HFFc6 (cell line): ENCODE measurements around the gene TCIRG1. TPM values are rescaled to one million over a fixed set of nuclear protein-coding genes. Genes with fewer than 3 reads are reported as not detected.

Source experiments
- DNase-seq: peaks from one replicate; pipeline ENCODE4 v3.0.0-alpha.2; 2018
- H3K27ac Mint-ChIP-seq: 2 replicates; pipeline ENCODE4 v1.8.0; 2020; ENCODE audit warnings: mild to moderate bottlenecking, mixed read lengths
- H3K27me3 Mint-ChIP-seq: 2 replicates; pipeline ENCODE4 v1.8.0; 2021; ENCODE audit warnings: mild to moderate bottlenecking, moderate library complexity, mixed read lengths; ENCODE audit not compliant: insufficient read depth
- H3K36me3 Mint-ChIP-seq: 2 replicates; pipeline ENCODE4 v1.8.0; 2021; ENCODE audit warnings: low read depth, mixed read lengths
- H3K4me1 Mint-ChIP-seq: 2 replicates; pipeline ENCODE4 v1.8.0; 2020; ENCODE audit warnings: low read depth, mixed read lengths
- H3K4me3 Mint-ChIP-seq: 2 replicates; pipeline ENCODE4 v1.8.0; 2020; ENCODE audit warnings: mild to moderate bottlenecking, moderate library complexity, mixed read lengths
- H3K9me3 Mint-ChIP-seq: 2 replicates; pipeline ENCODE4 v1.8.0; 2020; ENCODE audit warnings: mild to moderate bottlenecking, mixed read lengths
- total RNA-seq, 6 experiments: library from RNA; stranded (reverse); fragmentation: NEBNext Ultra II Directional; extraction: Animal tissue kit (Norgen Biotek cat#: 25700); gene quantifications; 2 replicates in 1 of 6; 3 replicates in 5 of 6; pipeline ENCODE4 v1.2.3, GENCODE V29; 2021
- TF ChIP-seq, protein P1 (sequence below): fragments of 200-600 bp; sonication (generic); IDR thresholded peaks from 2 replicates; pipeline ENCODE4 v1.5.0; 2021; ENCODE audit warnings: antibody characterized with exemption, mild to moderate bottlenecking

The TCIRG1 gene
- total RNA-seq, 6 experiments from 2014 or later = 113 to 150 (median 131) TPM

GRCh38 chr11:68013611-68014156, 25.1 kb upstream of the TCIRG1 start:
- no peaks in the 10 kb centered on the region for H3K9me3 Mint-ChIP-seq
- peaks cover 12% of the 10 kb centered on the region for H3K27me3 Mint-ChIP-seq
- TF ChIP-seq, protein P1, sequence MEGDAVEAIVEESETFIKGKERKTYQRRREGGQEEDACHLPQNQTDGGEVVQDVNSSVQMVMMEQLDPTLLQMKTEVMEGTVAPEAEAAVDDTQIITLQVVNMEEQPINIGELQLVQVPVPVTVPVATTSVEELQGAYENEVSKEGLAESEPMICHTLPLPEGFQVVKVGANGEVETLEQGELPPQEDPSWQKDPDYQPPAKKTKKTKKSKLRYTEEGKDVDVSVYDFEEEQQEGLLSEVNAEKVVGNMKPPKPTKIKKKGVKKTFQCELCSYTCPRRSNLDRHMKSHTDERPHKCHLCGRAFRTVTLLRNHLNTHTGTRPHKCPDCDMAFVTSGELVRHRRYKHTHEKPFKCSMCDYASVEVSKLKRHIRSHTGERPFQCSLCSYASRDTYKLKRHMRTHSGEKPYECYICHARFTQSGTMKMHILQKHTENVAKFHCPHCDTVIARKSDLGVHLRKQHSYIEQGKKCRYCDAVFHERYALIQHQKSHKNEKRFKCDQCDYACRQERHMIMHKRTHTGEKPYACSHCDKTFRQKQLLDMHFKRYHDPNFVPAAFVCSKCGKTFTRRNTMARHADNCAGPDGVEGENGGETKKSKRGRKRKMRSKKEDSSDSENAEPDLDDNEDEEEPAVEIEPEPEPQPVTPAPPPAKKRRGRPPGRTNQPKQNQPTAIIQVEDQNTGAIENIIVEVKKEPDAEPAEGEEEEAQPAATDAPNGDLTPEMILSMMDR = no peak
- DNase-seq = no peak
- peak overlapping the region; percentile 97 for H3K27ac Mint-ChIP-seq
- H3K4me3 Mint-ChIP-seq = peak overlapping the region; percentile 78
- H3K36me3 Mint-ChIP-seq = peaks cover 5% of the 10 kb centered on the region
- peaks cover 77% of the 10 kb centered on the region for H3K4me1 Mint-ChIP-seq

DNA sequence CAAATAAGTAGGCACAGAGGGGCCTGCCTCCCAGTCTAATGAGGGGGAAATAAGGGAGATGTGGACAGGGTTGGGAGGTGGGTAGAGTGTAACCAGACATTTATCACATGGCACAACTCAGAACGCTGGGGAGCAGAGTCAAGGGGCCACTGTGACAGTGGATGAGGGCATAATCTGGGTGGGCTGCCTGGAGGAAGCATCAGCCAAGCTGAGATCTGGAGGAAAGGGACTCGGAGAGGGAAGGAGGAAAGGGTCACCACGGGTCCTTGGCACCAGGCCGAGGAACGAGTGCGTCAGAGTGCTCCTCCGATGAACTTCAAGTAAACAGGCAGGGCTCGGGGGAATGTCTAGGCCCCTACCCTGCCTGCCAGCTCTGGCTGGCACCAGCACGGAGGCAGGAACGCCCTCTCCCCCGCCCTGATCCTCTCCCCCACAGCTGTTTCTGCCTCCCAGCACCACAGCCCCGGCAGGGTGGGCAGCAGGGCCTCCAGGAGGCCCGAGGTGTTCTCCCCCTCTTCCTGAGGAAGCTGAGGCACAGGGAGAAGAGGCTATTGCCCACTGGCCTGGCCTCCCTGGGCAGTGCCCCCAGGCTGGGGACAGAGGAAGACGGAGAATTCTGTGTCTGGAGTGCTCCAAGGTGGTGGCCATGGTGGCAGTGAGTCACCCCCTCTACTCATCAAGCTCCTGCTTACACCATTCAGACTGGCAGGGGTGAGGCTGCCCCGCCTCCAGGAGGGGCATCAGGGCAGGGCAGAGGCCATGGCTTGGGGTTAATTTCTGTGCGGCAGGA, 24.5 kb upstream of the TCIRG1 start:
- TF ChIP-seq, protein P1 = no peak
- Mint-ChIP-seq H3K27me3 (peaks cover 16% of the 10 kb centered on the region), H3K4me3 (peak overlapping the region; percentile 78), H3K36me3 (peaks cover 5% of the 10 kb centered on the region), H3K4me1 (peaks cover 71% of the 10 kb centered on the region), H3K27ac (peak overlapping the region; percentile 97), H3K9me3 (no peaks in the 10 kb centered on the region)
- DNase-seq = peak; percentile 53

DNA sequence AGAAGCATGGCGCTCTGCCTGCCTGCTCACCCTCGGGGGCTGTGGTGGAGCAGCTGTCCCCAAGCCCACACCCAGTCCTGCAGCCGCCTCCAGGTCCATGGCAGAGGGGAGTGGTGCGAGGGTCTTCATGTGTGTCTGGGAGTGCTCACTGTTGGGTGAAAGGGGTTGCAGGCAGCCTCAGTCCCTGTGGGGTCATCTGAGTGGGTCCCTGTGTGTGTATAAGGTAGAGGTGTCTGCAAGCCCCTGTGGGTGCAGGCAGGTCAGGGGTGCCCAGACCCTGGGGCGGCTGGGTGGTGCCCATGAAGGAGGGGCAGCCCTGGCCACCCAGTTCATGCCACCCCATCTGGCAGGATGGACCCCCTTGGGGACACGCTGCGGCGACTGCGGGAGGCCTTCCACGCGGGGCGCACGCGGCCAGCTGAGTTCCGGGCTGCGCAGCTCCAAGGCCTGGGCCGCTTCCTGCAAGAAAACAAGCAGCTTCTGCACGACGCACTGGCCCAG, 23.8 kb upstream of the TCIRG1 start:
- Mint-ChIP-seq H3K4me1 (peaks cover 68% of the 10 kb centered on the region), H3K36me3 (peaks cover 5% of the 10 kb centered on the region), H3K9me3 (no peaks in the 10 kb centered on the region), H3K4me3 (peak overlapping the region; percentile 78; the same call in 1 of the 2 replicates), H3K27ac (peak overlapping the region; percentile 97), H3K27me3 (peaks cover 20% of the 10 kb centered on the region)
- no peak for DNase-seq
- TF ChIP-seq, protein P1 = no peak

GRCh38 chr11:68015467-68015866, 23.4 kb upstream of the TCIRG1 start:
- peaks cover 5% of the 10 kb centered on the region for H3K36me3 Mint-ChIP-seq
- H3K27me3 Mint-ChIP-seq = peaks cover 20% of the 10 kb centered on the region
- H3K4me3 Mint-ChIP-seq = no peak overlapping the region
- no peak for DNase-seq
- peaks cover 68% of the 10 kb centered on the region for H3K4me1 Mint-ChIP-seq
- no peaks in the 10 kb centered on the region for H3K9me3 Mint-ChIP-seq
- TF ChIP-seq, protein P1 = no peak
- no peak overlapping the region for H3K27ac Mint-ChIP-seq

DNA sequence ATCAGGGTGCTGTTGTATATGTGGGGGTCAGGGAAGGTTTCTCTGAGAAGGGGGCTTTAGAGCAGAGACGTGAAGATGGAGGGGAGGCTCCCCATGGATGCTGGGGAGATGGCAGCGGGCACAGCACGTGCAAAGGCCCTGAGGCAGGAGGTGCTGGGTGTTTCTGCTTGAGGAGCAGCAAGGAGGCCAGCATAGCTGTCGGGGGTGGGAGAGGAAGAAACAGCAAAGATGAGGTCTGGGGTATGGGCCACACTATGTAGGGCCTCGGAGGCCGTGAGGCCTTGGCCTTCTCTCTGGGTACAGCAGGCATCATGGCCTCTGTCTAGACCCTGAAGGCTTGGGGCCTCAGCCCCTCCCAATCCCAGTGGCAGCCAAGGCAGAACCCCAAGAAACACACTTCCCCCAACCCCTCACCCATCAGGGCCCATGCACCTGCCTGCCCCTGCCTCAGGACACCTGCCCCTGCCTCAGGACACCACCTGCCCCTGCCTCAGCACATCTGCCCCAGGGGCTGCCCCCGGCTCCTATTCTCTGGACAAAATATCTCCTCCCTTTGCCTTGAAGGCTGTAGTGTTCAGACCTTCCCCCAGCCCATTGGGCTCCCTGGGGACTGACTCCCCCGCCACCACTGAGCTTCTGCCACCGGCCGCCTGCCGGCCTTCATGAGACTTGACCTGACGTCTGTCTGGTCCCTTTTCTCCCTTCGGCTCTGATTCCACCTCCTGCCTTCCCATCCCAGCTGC, 22.5 kb upstream of the TCIRG1 start:
- Mint-ChIP-seq H3K27ac (peak overlapping the region; percentile 58), H3K4me1 (peaks cover 64% of the 10 kb centered on the region), H3K9me3 (no peaks in the 10 kb centered on the region), H3K36me3 (peaks cover 5% of the 10 kb centered on the region), H3K27me3 (peaks cover 24% of the 10 kb centered on the region), H3K4me3 (no peak overlapping the region)
- no peak for DNase-seq
- TF ChIP-seq, protein P1 = no peak
